Measurements from ENCODE around the gene TRAPPC10. TPM values are rescaled to one million over a fixed set of nuclear protein-coding genes. Genes with fewer than 3 reads are reported as not detected.

Gene TRAPPC10
- total RNA-seq, 1 experiment from 2014 or later = 32.9 TPM

GRCh38 chr21:44010429-44010828, 1.7 kb upstream of the TRAPPC10 start:
- no peak overlapping the region for H3K56ac ChIP-seq (ENCODE audit: insufficient read length, low read depth, low read length)
- no peak overlapping the region for H3K23ac ChIP-seq (ENCODE audit: insufficient read length, low read depth, low read length)
- H2BK5ac ChIP-seq (ENCODE audit: insufficient read length, low read length) = no peak overlapping the region
- Mint-ChIP-seq H3K4me1 (peaks cover 27 to 28% of the 10 kb centered on the region in 2 experiments), H3K27me3 (ENCODE audit: low read depth) (no peaks in the 10 kb centered on the region), H3K4me3 (peak overlapping the region; percentile 80 to 88; a peak in 3 of 5 replicates), H3K9me3 (no peaks in the 10 kb centered on the region; a peak in 2 of 5 replicates), H3K27ac (peak overlapping the region in 2 of 3 experiments; percentile 57 to 69; a peak in 3 of 7 replicates), H3K36me3 (ENCODE audit: insufficient read depth in 1 of 3, low read depth in 3 of 3) (no peaks in the 10 kb centered on the region; a peak in 1 of 7 replicates)
- TF ChIP-seq CTCF (conservative IDR thresholded peaks at IDR 0.05) = no peak
- H3K4ac ChIP-seq (ENCODE audit: low read depth, low read length) = no peak overlapping the region
- no peak overlapping the region for H2BK12ac ChIP-seq (ENCODE audit: insufficient read length, low read depth, low read length)
- H4K20me1 ChIP-seq (ENCODE audit: control insufficient read depth, insufficient read depth, insufficient read length) = no peaks in the 10 kb centered on the region
- H4K91ac ChIP-seq (ENCODE audit: insufficient read length, low read depth, low read length) = no peak overlapping the region
- DNase-seq = peak; percentile 53
- H2AK5ac ChIP-seq (ENCODE audit: insufficient read length, low read length) = no peak overlapping the region
- H2BK20ac ChIP-seq (ENCODE audit: low read depth, low read length, poor library complexity, severe bottlenecking) = no peak overlapping the region
- no peak overlapping the region for H4K5ac ChIP-seq (ENCODE audit: insufficient read length, low read depth, low read length)
- peak overlapping the region; percentile 28 for H4K8ac ChIP-seq (replicated peaks; ENCODE audit: insufficient read length, low read depth, low read length)
- no peak overlapping the region for H3K4me2 ChIP-seq (ENCODE audit: insufficient read depth, insufficient read length, low read length)
- H3K14ac ChIP-seq (ENCODE audit: insufficient read depth, low read length) = no peak overlapping the region
- H3K27ac ChIP-seq (ENCODE audit: insufficient read length, low read depth, low read length) = no peak overlapping the region
- H3T11ph ChIP-seq (ENCODE audit: low read length) = no peak overlapping the region
- no peaks in the 10 kb centered on the region for H3K9me3 ChIP-seq (ENCODE audit: control insufficient read depth, low read depth, low read length)
- H3K18ac ChIP-seq (ENCODE audit: insufficient read length, low read depth, low read length) = no peak overlapping the region
- H3K4me1 ChIP-seq (ENCODE audit: insufficient read depth, low read length) = no peaks in the 10 kb centered on the region
- WGBS (ENCODE audit: extremely low coverage, insufficient read length, low lambda C conversion rate) = no CpG with 5 or more reads among the region's 9 CpGs
- H2BK120ac ChIP-seq (ENCODE audit: low read depth, low read length, poor library complexity, severe bottlenecking) = no peak overlapping the region
- H3K79me1 ChIP-seq (ENCODE audit: insufficient read depth, low read depth, low read length, poor library complexity, severe bottlenecking) = peaks cover 2% of the 10 kb centered on the region
- H3K23me2 ChIP-seq (ENCODE audit: insufficient read length, low read depth, low read length, poor library complexity, severe bottlenecking) = peaks cover 6% of the 10 kb centered on the region
- H3K79me2 ChIP-seq (ENCODE audit: insufficient read depth, low read length) = peaks cover 19% of the 10 kb centered on the region; the same call in 1 of the 2 replicates
- no peaks in the 10 kb centered on the region; the same call in 1 of the 2 replicates for H3K27me3 ChIP-seq (ENCODE audit: insufficient read depth, low read length)
- H3K9ac ChIP-seq (ENCODE audit: extremely low read depth, insufficient read length, low read length) = no peak overlapping the region
- H2AFZ ChIP-seq (ENCODE audit: low read length) = no peak overlapping the region
- H2BK15ac ChIP-seq (ENCODE audit: low read depth, low read length) = no peak overlapping the region

All from H9 (cell line).